ENCODE measurements around the gene ZEB2.

ZEB2 gene

DNA sequence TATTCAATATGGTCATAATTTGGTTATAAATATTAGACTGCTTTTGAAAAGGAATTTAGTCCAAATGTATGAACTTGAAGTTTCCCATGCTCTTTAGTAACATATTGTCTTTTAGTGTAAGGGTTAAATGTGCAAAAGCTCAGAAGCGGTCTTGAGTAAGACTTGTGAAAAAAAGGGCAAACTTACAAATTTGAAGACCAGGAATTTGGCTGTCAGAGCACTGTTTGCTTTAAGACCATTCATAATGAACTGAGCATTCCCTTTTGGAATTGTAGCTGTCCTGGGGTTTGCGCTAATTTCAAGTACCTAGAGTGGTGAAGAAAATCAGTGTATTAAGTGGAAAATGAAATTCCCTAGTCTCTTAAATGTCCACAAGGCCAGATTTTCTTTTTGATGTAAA, 6.9 kb upstream of the ZEB2 start:
- DNase-seq = no peak

GRCh38 chr2:144524118-144525009, 4.4 kb upstream of the ZEB2 start:
- no peak for DNase-seq

DNA sequence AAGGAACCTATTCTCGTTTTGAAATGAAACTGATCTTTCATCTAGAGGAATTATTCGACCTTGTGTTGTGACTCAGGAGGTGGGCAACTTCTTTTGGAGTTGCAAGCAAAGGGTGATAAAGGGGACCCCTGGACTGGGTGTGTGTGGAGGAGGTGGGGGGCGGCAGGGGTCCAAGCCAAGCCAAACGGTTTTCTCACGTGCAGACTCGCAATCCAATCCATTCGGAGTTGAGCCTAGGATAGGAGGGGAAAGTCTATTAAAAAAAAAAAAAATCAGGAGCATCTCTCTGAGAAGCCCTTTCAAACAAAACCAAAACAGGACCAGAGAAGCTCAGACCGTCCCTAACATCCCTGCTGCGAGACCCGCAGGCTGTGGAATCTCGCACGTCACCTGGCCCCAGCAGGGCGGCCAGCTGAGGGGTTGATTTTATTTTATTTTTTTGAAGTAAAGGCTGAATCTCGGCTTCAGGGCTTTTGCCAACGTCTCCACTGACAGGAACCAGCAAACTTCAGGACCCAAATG, 3.7 kb upstream of the ZEB2 start:
- no peak for DNase-seq

GRCh38 chr2:144522897-144523595, 3.1 kb upstream of the ZEB2 start:
- DNase-seq = no peak

DNA sequence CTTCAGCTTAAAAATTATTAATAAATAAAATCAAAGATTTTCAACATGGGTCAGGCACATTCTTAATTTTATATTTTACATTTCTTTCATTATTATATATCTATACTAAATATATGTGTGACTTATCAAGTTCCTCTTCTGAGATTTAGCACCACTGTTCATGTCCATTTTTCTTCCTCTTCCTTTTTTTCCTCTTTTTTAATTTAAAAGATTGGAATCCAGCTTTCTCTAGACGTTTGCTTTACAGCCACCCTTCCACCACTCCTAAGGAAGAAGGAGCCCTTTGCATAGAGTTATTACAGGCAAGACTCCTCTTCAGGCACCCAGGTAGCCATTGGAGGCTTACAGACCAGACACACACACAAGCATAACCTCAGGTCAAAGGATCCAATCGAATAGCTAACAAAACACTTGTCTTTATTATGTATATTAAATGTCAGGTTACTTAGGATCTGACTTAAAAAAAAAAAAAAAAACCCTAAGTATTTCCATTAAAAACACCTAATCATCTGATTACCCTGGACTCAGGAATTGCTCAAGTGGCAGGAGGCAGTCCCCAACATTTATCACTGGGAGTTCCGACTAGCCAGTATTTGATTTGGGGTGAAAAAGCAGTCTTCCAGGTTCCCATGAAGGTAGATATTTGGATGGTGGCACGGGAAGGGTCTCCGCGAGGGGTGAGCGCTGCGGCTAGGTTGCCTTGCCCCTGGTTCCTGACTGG, 2.4 kb upstream of the ZEB2 start:
- no peak for DNase-seq

- DNase-seq = no peak
Observed at GRCh38 chr2:144521686-144522085, 1.8 kb upstream of the ZEB2 start.

GRCh38 chr2:144520756-144521487, 1.0 kb upstream of the ZEB2 start:
- no peak for DNase-seq

DNA sequence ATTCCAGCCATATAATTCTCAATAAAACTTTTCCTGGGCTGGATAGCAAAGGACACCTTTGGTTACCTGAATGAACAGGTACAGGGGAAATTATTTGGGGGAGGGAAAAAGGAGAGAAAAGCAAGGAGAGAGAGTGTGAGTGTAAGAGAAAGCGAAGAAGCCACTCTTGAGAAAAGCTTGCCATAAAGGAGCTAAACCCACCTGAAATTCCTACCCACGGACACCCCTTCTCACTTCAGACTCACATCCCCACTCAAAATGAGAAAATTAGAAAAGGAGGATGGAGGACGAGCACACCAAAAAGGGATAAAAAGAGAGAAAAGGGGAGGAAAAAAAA, 354 bp downstream of the ZEB2 start:
- DNase-seq = no peak

DNA sequence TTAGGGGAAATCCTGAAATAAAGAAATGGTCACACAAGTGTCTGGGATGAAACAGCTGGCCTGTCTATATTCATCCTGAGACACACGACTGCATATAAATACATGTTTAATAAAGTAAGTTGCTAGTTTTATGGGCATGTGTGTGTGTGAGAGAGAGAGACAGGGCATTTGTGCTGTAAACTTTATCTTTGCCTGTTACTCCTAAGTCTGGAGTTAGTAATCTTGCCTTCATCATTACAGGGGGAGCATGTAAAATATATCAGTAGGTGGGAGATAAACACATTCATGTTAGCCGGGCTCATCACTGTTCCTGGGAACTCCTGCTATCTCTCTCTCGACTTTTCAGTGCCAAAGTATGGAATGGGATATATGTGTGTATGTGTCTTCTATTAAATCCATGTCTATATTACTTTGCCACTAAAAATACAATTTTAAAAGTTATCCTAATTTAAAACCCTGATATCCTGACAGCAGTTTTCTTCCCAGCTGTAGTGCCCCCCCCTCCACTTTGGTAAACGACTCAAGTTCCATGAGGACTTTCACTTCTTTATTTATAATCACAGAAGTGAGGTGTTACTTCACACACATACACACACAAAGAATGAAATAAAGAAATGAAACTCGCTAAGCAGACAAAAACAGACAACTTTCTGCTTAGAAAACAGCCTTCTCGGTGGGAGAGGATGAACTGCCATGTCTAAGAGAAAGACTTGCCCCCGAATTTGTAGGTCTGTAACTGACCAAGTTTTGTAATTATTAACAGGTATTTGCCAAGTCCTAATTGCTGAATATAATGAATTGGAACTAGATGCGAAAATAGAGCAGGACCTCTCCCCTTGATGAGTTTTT, 947 bp downstream of the ZEB2 start:
- DNase-seq = no peak

DNA sequence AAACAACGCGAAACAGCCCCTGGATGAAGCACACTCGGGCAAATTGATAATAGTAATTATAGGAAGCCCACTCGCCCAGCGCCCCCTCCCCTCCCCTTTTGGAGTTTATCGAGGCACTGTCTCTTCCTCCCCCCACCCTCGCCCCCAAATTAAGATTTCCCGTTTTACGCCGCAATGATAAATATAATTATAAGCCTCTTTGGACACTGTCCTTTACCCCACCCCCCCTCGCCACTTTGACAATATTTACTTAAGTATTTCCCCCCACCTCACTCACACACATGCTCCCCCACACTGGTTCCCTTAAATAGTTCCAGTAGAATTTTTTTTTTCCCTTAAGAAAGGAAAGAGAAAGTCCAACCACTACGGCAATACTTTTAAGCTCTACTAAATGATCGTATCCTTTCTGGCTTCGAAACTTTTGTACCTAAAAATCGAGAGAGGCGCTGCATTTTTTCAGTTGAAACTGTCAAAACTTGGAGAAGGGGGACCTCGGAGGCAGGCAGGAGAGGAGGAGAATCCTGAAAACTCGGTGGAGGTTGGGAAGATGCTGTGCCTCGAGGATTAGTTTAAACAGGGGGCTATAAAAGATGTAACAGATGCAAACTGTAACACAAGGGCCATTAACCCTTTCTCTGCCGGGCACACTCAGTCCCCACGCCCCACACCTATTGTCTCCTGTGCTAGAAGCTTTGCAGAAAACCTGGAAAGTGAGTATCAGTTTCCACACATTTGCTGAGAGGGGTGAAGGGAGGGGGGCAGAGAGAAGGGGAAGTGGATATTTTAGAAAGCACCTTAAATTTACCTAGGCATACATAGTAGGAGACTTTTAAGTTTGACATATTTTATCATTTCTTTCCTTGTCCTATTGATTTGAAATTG, 1.8 kb downstream of the ZEB2 start:
- no peak for DNase-seq

- DNase-seq = peak; percentile 78
Observed at GRCh38 chr2:144516981-144517865, 2.7 kb downstream of the ZEB2 start.

DNA sequence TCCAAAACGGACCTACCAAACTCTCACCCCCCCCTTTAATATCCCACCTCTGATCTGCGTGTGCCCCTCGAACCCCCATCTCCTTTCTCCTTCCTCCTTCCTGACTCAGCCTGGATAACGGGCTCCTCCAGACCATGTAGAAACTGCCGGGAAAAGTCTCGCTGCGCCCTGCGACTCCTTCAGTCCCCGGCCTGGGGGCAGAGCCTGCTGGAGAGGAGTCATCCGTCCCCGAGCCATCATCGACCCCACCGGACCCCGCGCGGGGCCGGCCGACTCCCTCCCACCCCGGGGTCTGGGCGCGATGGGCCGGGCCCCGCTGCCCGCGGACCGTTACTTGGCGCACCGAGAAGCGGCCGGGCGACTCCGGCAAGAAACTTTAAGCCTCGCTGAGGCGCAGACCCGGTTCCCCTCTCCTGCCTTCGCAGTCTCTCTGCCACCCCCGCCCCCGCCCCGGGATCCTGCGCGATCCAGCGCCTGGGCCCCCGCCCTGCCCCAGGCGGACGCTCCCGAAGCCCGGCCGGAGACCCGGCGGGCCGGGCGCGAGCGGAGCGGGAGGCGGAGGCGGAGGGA, 3.4 kb downstream of the ZEB2 start:
- no peak for DNase-seq

DNA sequence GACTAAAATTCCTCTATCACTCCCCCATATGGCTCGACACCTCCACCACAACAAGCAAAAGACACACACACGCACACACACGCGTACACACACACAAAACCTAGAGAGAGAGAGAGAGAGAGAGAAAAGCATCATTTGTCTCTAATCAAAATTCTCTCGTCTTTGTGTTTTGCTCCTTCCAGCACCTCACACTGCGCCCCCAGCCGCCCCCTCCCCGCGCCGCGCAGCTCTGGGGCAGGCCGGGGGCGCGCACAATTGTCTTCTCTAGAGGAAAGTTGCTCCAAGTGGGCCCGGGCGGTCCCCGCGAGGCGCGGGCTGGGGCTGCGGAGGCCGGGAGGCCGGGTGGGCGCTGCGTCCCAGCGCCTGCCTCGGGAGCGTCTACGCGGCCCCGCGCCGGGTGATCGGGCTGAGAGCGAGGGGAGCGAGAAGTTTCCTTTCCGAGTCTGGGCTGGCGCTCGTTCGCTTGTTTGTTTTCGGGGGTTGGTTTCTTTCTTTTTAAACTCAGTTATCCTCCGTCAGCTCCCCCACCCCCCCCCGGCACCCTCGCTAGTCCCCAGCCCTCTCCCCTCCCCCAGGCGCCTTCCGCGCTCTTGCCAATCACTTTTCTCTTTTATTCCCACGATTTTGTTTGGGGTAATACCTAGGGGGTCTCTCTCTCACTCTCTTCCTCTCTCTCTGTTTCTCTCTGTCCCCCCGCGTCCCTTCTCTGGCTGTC, 4.1 kb downstream of the ZEB2 start:
- peak; percentile 56 for DNase-seq

- no peak for DNase-seq
Observed at GRCh38 chr2:144515099-144515695, 4.7 kb downstream of the ZEB2 start.

DNA sequence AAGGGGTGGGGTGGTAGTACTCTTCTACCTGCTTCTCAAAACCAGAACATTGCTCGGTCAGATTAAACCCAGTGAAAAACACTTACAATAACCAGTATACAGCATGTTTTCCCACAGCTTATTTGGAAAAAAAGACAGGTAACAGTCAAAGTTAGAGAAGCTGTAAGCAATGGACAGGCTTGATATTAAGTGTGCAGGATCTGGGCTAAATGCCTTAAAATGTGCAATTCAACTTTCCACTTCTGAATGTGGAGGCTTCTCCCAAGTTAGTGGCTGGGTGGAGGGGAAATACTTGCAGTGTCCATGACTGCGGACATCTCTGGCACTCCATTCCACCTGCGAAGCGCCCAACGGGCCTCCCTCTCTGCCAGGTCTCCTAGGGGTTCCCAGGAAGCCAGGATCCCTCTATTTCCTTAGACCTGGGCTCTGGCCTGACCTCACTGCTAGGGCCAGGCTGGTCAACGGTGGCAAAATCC, 5.3 kb downstream of the ZEB2 start:
- no peak for DNase-seq

- no peak for DNase-seq
Observed at GRCh38 chr2:144513388-144514101, 6.4 kb downstream of the ZEB2 start.

DNA sequence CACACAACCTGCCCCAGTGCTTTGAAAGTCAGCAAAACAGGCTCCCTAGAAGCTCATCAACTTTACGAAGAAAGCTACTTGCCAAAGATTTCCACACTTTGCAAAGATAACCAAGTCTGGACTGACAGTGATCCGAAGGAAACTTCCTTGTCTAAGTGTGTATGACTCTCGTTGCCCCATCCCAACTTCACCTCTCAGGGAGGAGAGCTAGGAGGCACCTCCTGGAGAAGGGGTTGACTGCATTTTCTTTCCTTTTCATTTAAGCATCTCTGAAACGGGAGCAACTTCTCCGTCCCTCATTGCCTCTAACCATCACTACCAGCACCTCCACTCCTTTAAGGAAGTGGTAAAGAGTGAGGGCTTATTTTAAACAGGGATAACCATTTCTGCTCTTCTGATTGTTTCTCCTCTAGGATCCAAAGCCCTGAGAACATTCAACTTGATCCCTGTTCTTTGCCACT, 7.0 kb downstream of the ZEB2 start:
- no peak for DNase-seq

All from activated CD4-positive, alpha-beta T cell treated with anti-CD3 and anti-CD28 coated beads, Interleukin-2, Interleukin-6, amounts not matched to agents 100 ng/mL and 50 ng/mL, durations not matched to agents 16 hours and 8 hours (primary cell).